Measurements from ENCODE around the gene PSMD12. TPM values are rescaled to one million over a fixed set of nuclear protein-coding genes. Genes with fewer than 3 reads are reported as not detected.

Gene PSMD12
- 41.3 TPM for total RNA-seq

DNA sequence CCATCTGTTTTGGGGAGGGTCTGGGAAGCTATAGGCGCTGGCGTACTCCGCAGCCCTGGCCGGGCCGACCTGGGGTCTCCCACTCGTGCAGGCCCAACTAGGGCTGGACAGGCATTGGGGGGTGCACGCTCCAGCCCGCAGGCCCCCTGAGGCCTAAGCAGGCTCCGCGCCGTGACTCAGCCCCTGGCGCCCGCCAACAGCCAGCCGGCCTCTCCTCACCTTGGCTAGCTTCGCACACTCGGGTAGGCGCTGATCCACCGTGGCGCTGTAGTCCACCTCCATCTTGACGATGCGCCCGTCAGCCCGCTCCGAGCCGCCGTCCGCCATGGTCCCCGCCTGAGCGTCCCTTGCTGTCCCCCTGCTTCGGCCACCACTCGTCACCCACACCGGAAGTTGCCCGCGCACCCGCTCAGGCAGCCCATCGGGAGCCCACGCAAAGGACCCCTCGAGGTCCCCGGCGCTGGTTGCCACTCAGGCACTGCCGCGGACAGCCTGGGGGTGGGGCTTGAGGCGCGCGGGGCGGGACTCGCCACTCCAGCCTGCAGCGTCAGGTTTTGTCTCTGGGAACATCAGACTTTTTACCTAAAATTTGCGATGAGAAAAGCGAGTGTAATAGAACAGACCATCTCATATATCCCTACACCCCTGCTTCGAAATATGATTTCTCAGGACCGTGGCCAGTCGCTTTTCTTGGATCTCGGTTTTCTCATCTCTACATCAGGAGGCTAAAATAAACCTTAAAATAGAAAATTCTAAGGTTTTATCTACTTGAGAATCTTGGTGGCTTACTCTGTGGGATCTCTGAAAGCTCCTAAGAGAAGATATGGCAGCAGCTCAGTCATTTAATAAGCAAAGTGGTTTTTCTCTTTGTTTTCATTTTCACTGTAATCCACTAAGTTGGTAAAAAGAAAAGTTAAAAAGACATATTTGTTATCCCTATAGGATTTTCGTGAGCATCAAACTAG lies at the start of gene PSMD12:
PSMD12 (minus strand) TSS at position 385 of the 965 bp plus-strand sequence; CDS start at position 327, 58 bp downstream.

DNA sequence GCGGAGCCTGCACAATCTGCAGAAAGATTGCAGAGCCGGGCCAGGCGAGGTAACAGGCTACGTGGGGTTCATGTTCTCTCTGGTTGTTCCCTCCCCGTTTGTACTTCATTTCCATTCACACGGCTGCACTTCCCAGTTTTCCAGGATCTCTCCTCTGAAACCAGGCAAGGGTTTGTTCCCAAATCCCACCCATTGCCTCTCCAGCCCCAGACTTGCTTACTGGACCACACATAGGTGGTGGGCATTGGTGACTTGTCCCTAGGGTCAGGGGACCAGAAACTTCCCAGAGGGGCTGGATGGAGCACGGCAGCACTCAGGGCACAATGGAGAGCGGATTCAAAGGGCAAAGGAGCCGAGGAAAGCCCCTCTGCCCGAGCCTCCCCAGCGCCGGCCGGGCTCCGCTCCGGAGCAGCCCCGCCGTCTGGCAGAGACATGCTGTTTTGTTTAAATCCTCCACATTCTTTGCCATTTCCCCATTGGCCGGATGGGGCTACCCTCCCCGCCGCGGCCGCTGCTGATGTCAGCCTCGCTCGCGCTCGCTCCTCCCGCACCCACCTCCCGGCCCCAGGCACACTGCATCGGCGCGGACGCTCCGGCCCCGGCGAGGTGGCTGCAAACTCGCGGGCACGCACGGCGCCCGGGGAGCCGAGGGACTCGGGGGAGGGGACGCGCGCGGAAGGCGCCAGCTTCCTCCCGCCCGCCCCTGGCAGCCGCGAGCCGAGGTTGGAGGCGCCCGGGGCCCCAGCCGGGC lies 10.5 kb upstream of the PSMD12 start, which contains the start of gene PITPNC1:
PITPNC1 (plus strand) TSS at position 545 of the 751 bp plus-strand sequence.

Small RNA genes lying within 50 kb of the gene (small RNA-seq; reads per million reads assigned to genes)
- gene RF00019 (ENCODE audit: low replicate concordance) = not detected

Other genes with a start within 250 kb of the PSMD12 start
- gene HELZ, start 121.4 kb downstream of the PSMD12 start, total RNA-seq = 131 TPM
- 91.4 TPM for gene PITPNC1, start 10.7 kb upstream of the PSMD12 start, total RNA-seq